Measurements from ENCODE around the gene GABRG1.

GRCh38 chr4:45987858-45988257 is 136.0 kb downstream of the GABRG1 start:
- TF ChIP-seq, protein P1, sequence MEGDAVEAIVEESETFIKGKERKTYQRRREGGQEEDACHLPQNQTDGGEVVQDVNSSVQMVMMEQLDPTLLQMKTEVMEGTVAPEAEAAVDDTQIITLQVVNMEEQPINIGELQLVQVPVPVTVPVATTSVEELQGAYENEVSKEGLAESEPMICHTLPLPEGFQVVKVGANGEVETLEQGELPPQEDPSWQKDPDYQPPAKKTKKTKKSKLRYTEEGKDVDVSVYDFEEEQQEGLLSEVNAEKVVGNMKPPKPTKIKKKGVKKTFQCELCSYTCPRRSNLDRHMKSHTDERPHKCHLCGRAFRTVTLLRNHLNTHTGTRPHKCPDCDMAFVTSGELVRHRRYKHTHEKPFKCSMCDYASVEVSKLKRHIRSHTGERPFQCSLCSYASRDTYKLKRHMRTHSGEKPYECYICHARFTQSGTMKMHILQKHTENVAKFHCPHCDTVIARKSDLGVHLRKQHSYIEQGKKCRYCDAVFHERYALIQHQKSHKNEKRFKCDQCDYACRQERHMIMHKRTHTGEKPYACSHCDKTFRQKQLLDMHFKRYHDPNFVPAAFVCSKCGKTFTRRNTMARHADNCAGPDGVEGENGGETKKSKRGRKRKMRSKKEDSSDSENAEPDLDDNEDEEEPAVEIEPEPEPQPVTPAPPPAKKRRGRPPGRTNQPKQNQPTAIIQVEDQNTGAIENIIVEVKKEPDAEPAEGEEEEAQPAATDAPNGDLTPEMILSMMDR (IDR thresholded peaks at IDR 0.05; ENCODE audit: low read length): no peak
- TF ChIP-seq EZH2 (IDR thresholded peaks at IDR 0.05; ENCODE audit: borderline replicate concordance, low read length): no peak
